Pons (tissue), 1 donor: ENCODE measurements around the gene STK11.

Experiments
- DNase-seq: peaks from one replicate; pipeline ENCODE4 v3.0.0-alpha.2; 2016; ENCODE audit warnings: low spot score

STK11 gene

GRCh38 chr19:1210227-1210538 is 4.6 kb downstream of the STK11 start:
- DNase-seq = peak; percentile 89

- no peak for DNase-seq
These were observed 6.1 kb downstream of the STK11 start for GRCh38 chr19:1211494-1212234.

- DNase-seq = peak; percentile 72
These were observed 8.1 kb downstream of the STK11 start for GRCh38 chr19:1213391-1214286.

GRCh38 chr19:1214299-1214861 is 8.8 kb downstream of the STK11 start:
- DNase-seq = no peak

- DNase-seq = peak; percentile 61
These were observed 9.5 kb downstream of the STK11 start for GRCh38 chr19:1214862-1215731.

GRCh38 chr19:1216756-1217155 is 11.2 kb downstream of the STK11 start:
- no peak for DNase-seq

- DNase-seq = no peak
These were observed 11.8 kb downstream of the STK11 start for GRCh38 chr19:1217366-1217765.

- DNase-seq = no peak
These were observed 13.4 kb downstream of the STK11 start for GRCh38 chr19:1218751-1219567.

GRCh38 chr19:1219786-1220476 is 14.4 kb downstream of the STK11 start:
- no peak for DNase-seq

GRCh38 chr19:1220477-1220930 is 14.9 kb downstream of the STK11 start:
- DNase-seq = no peak

- no peak for DNase-seq
These were observed 15.7 kb downstream of the STK11 start for GRCh38 chr19:1220976-1221903.

- no peak for DNase-seq
These were observed 16.3 kb downstream of the STK11 start for GRCh38 chr19:1221904-1222255.

- DNase-seq = no peak
These were observed 16.8 kb downstream of the STK11 start for GRCh38 chr19:1222394-1222793.

- no peak for DNase-seq
These were observed 17.7 kb downstream of the STK11 start for GRCh38 chr19:1223018-1223855.

- DNase-seq = no peak
These were observed 18.7 kb downstream of the STK11 start for GRCh38 chr19:1224047-1224825.

GRCh38 chr19:1224847-1225246 is 19.3 kb downstream of the STK11 start:
- DNase-seq = no peak

GRCh38 chr19:1225440-1226226 is 20.1 kb downstream of the STK11 start:
- no peak for DNase-seq
